Activated CD8-positive, alpha-beta memory T cell treated with anti-CD3 and anti-CD28 coated beads for 4 hours (primary cell): ENCODE measurements around the gene TMEM255B.
A peak's percentile ranks its signal among the peaks of the same experiment; 100 is the strongest.

ENCODE experiments used
- DNase-seq, 2 donors: peaks; one replicate each; pipeline ENCODE4 v3.0.0-alpha.2; 2020; ENCODE audit warnings: low read depth in 2 of 2

The TMEM255B gene

GRCh38 chr13:113804017-113804702 is 45.1 kb downstream of the TMEM255B start:
- DNase-seq: no peak

- DNase-seq: no peak
Observed at GRCh38 chr13:113804703-113805430, 45.8 kb downstream of the TMEM255B start.

- no peak for DNase-seq
Observed at GRCh38 chr13:113805431-113806103, 46.5 kb downstream of the TMEM255B start.

- no peak for DNase-seq
Observed at GRCh38 chr13:113806104-113806471, 47.1 kb downstream of the TMEM255B start.

GRCh38 chr13:113806526-113806925 is 47.5 kb downstream of the TMEM255B start:
- DNase-seq: no peak

GRCh38 chr13:113808058-113808834 is 49.2 kb downstream of the TMEM255B start:
- DNase-seq: no peak

GRCh38 chr13:113809934-113810333 is 50.9 kb downstream of the TMEM255B start:
- no peak for DNase-seq

- DNase-seq: no peak
Observed at GRCh38 chr13:113810640-113811039, 51.6 kb downstream of the TMEM255B start.

- DNase-seq: no peak
Observed at GRCh38 chr13:113811081-113811928, 52.3 kb downstream of the TMEM255B start.

- DNase-seq: no peak
Observed at GRCh38 chr13:113812178-113813040, 53.4 kb downstream of the TMEM255B start.

- no peak for DNase-seq
Observed at GRCh38 chr13:113813070-113813748, 54.2 kb downstream of the TMEM255B start.

GRCh38 chr13:113813749-113814434 is 54.9 kb downstream of the TMEM255B start:
- no peak for DNase-seq

- DNase-seq: no peak
Observed at GRCh38 chr13:113814435-113814821, 55.4 kb downstream of the TMEM255B start.

- DNase-seq: no peak
Observed at GRCh38 chr13:113815151-113816058, 56.4 kb downstream of the TMEM255B start.

GRCh38 chr13:113816254-113816929 is 57.4 kb downstream of the TMEM255B start:
- DNase-seq: no peak

- DNase-seq: peak; percentile 64 to 70
Observed at GRCh38 chr13:113816946-113817859, 58.2 kb downstream of the TMEM255B start.
